GM19023 (cell line): ENCODE results near the gene DPM3.
A peak's percentile ranks its signal among the peaks of the same experiment; 100 is the strongest.
"Not testable (repeated sequence)": the region's sequence is repeated elsewhere in the genome, so short reads cannot be mapped to it uniquely, and the experiment has no call there.

Experiments used
- ATAC-seq: cut with Tn5 transposase; IDR thresholded peaks from one replicate; pipeline ENCODE4 v1.9.1; 2021; ENCODE audit warnings: mild to moderate bottlenecking, moderate library complexity; ENCODE audit not compliant: unreplicated experiment

The DPM3 gene

GRCh38 chr1:155139895-155140629 is at the start of gene DPM3:
DPM3 (minus strand) TSS chr1:155140531; CDS start chr1:155140240, 291 bp downstream.
- peak; percentile 69 for ATAC-seq

- not testable (repeated sequence) for ATAC-seq
Measured at GRCh38 chr1:155189926-155190325, 49.6 kb upstream of the DPM3 start.

GRCh38 chr1:155188268-155188667 is 47.9 kb upstream of the DPM3 start:
- no peak for ATAC-seq

GRCh38 chr1:155187456-155187891 is 47.1 kb upstream of the DPM3 start:
- no peak for ATAC-seq

- no peak for ATAC-seq
Measured at GRCh38 chr1:155186794-155187455, 46.6 kb upstream of the DPM3 start.

- no peak for ATAC-seq
Measured at GRCh38 chr1:155186067-155186793, 45.9 kb upstream of the DPM3 start.

- ATAC-seq, result no peak
Measured at GRCh38 chr1:155185783-155186066, 45.4 kb upstream of the DPM3 start.

GRCh38 chr1:155184835-155185782 is 44.8 kb upstream of the DPM3 start:
- ATAC-seq, result peak; percentile 78

GRCh38 chr1:155184351-155184811 is 44.0 kb upstream of the DPM3 start:
- ATAC-seq, result no peak

- no peak for ATAC-seq
Measured at GRCh38 chr1:155183775-155184221, 43.5 kb upstream of the DPM3 start.

GRCh38 chr1:155182052-155182550 is 41.8 kb upstream of the DPM3 start:
- no peak for ATAC-seq

- no peak for ATAC-seq
Measured at GRCh38 chr1:155181371-155182051, 41.2 kb upstream of the DPM3 start.

- ATAC-seq, result no peak
Measured at GRCh38 chr1:155179112-155180031, 39.0 kb upstream of the DPM3 start.

GRCh38 chr1:155178441-155179111 is 38.2 kb upstream of the DPM3 start:
- no peak for ATAC-seq

- no peak for ATAC-seq
Measured at GRCh38 chr1:155177918-155178281, 37.6 kb upstream of the DPM3 start.

GRCh38 chr1:155177192-155177917 is 37.0 kb upstream of the DPM3 start:
- ATAC-seq, result no peak

- ATAC-seq, result no peak
Measured at GRCh38 chr1:155176544-155177071, 36.3 kb upstream of the DPM3 start.
